GM20431 (cell line): Measurements from ENCODE around the gene SLC36A2.
"Not testable (repeated sequence)": the region's sequence is repeated elsewhere in the genome, so short reads cannot be mapped to it uniquely, and the experiment has no call there.

Source experiments
- in situ Hi-C: fragments of 300-500 bp; cut with MseI, MboI; formaldehyde crosslinking; loops from one replicate; pipeline ENCODE4 v1.15.0; 2020; ENCODE audit warnings: low sequenced_read_pairs; ENCODE audit not compliant: unreplicated experiment

SLC36A2 gene

DNA sequence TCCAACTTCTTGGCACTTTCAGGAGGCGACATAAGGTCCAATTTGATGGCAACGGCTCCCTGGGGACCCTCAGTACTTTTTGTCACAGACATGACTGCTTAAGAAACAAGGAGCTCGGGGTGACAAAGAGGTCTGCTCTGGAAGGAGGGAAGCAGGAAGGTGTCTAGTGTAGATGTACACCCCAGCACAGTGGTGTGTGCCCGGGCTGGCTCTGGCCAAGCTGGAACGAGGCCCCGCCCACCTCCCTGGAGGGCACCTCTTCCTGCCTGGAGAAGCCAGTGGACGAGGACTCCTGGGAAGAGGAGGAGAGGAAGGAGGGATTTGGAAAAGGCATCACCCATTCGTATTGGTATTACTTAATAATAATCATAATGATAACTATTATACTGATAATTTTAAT is at the start of gene SLC36A2:
TSS of gene SLC36A2 (minus strand) at position 191 of the 400 bp plus-strand sequence. CDS start at position 92, 99 bp downstream.
- in situ Hi-C loops = no loop called here

DNA sequence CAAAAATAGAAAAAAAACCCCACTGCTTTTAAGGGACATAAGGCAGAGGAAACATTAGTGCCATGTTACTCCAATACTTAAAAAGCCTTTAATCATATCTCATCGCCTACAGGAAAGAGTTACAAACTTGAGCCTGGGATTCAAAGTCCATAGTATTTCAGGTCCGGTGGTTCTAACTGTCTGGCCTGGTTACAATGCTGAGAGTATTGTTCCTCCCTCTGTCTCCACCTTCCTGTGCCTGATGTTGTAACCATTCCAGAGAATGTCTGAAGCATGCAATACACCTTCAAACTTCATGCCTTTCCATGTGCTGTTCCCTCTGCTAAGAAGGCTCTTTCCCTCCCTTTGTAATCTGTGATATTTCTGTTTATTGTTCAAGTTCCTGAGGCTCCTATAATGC is 41.6 kb upstream of the SLC36A2 start:
- in situ Hi-C loops = no loop called here

DNA sequence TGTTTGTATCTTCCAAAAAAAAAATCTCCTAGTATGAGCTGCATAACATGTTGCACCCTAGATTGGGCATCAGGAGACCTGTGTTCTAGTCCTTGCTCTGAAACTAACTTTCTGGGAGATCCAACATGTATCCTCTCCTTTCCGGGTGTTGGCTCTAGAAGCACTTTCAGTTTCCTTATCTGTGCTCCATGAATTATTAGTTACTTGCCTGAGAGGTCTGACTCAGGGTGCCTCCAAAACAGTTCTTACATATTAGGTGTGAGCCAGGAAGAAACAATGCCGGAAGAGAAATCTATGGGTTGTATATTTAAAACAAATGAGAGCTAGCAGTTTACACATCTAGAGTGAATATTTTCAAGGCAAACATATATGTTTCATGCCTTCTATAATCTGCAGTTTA is 36.7 kb upstream of the SLC36A2 start:
- in situ Hi-C loops = no loop called here

DNA sequence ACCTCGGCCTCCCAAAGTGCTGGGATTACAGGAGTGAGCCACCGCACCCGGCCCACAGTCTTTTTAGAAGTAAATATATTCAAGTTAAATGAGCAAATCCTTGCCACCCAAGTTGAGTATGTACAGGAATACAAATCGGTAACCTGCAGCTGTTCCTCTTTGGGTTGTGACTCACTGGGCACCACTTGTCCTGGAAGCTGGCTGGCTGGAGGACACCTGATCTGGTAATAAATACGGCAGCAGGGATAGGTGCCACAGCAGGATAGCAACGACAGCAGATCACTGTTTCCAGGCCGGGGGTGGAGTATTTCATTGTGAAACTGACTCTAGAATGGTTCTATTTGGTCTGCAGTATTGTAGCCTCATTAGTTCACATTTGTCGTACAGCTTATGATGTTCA is 35.7 kb upstream of the SLC36A2 start:
- in situ Hi-C loops = no loop called here

DNA sequence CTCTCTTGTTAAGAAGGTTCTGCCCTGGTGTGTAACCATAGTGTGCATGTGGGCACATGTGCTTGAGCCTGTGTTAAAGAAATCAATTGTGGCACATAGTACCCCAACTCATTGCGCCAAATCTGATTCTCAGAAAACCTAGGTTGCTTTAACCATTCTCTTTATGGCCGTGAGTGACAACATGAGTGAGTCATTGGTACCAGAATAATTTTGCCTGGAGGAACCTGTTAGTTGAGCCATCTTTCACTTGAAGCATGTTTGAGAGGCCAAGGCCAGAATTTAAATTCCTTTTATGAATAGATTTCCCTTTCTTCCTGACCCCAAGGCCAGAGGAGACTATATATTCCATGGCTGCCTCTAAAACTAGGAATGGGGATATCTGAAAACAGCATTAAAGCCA is 35.2 kb upstream of the SLC36A2 start:
- in situ Hi-C loops = no loop called here

DNA sequence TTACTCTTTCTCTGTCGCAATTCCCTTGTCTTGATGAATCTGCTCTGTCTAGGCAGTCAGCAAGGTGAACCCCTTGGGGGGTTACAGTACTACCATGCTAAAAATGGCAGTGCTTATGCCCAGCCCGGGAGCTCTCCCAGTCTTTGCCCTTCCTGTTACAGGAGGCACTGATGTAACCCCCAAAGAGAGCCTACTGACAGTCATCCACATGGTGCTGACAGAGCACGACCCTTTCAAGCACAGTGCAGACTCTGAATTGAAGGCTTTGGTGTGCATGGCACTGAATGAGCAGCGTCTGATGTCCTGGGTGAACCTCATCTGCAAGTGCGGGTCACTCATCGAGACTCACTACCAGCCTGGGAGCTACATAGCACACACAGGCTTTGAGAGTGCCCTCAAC is 34.5 kb upstream of the SLC36A2 start:
- in situ Hi-C loops = no loop called here

DNA sequence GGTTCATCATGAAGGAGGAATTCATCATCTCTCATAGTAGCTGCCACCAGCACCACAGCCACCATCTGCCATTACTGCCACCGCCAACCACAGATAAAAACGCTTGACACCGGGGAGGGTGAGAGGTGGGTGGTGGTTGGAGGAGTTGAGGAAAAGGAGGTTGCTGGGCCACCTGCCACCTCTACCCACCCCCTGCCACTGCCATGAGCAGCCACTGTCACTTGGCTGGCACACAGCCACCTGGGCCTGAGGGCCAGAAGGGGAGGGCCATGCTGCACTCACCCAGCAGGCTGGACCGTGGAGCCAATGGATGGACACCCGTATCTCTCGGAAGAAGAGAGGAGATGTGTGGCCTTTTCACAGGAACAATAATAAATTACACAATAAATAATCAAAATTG is 31.3 kb upstream of the SLC36A2 start:
- in situ Hi-C loops = no loop called here

DNA sequence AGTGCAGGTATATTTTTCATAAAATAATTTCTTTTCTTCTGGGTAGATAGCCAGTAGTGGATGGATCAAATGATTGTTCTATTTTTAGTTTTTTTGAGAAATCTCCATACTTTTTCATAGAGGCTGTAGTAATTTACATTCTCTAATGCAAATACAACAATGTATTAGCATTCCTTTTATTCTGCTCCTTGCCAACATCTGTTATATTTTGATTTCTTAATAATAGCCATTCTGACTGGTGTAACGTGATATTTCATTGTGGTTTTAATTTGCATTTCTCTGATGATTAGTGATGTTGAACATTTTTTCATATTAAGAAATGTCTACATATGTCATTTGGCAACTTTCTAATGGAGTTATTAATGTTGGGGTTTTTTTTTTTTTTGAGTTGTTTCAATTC is 27.2 kb upstream of the SLC36A2 start:
- in situ Hi-C loops = no loop called here

DNA sequence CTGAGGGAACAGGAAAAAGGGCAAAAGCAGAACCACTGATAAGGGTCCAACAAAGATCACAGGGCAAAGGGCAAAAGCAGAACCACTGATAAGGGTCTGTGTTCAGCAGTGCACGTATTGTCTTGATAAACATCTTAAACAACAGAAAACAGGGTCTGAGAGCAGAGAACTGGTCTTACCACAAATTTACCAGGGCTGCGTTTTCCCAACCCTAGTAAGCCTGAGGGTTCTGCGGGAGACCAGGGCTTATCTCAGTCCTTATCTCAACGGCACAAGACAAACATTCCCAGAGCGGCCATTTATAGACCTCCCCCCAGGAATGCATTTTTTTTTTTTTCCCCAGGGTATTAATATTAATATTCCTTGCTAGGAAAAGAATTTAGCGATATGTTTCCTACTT is 19.7 kb upstream of the SLC36A2 start:
- in situ Hi-C loops = not testable (repeated sequence)

DNA sequence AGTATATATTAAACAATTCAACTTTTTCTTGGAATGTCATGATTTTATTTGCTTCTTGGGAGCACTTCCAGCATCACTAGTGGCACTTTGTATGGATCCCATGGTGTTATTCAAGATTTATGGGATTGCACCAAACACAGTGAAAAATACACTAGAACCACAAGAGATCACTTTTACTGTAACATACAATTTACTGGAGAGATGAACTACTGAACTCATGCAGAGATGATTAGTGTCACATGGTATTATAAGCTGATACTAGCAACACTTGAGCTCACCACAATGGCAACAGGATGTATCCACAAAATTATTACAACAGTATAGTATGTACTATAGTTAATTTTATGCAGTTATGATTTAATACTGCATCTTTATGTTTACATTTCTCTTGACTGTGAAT is 16.3 kb upstream of the SLC36A2 start:
- in situ Hi-C loops = no loop called here

DNA sequence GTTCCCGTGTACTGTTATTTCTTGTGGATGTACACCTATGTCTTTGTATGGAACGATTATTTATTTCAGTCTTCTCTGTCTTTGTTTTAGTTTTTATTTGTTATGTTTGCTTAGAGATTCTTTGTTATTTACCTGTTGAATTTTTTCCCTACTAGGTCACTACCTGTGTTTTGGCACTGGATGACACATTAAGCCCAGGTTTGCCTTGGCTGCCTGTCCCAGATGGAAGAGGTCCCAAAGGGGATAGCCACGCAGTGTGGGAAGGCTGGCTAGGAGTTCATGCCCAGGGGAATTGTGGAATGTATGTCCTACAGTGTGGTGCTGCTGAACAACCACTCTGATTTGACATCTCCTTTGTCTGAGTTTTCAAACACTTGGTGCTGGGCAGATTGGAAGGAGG is 15.6 kb upstream of the SLC36A2 start:
- in situ Hi-C loops = no loop called here

DNA sequence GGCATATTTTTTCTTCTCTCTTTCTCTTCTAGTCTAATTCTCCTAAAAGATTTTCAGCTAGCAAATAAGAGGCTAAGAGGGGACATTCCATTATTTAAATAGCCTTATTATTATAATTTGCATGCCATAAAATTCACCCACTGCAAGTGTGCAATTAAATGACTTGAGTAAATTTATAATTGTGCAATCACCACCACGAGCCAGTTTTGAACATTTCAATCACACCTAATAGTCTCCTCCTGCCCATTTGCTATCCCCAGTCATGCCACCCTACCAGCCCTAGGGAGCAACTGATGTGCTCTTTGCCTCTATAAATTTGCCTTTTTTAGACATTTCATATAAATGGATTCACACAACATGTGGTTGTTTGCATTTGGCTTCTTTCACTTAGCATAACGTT is 12.0 kb upstream of the SLC36A2 start:
- in situ Hi-C loops = no loop called here

DNA sequence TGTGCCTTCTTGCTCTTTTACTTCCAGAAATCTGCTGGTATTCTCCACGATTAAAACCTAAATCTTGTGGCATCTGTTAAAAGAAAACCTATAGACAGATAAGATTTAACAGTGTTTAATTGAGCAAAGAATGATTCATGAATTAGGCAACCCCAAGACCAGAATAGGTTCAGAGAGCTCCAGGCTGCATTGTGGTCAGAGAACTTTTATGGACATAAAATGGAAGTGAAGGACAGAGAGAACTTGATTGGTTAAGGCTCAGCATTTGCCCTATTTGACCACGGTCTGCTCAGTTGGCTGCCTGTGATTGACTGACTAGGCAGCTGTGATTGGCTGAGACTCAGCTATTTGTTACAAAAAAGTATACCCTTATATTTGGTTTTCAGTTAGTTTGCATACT is 10.4 kb upstream of the SLC36A2 start:
- in situ Hi-C loops = no loop called here

DNA sequence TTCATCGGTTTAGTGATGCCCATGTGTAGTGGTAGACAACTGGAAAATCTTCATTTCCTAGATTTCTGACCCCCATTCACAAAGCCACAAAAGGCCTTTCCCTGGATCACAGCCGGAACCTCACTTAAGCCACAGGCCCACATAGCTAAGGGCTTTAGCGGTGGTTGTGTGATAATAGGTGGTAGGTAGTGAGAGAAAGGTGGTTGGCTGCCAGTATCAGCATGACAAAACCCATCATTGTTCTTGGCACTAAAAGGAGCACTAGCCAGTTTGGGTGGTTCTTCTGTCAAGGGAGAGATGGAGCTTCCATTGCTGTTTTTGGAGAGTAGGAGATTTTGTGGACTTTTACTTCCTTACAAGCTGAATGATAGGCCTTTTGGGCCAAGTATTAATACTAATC is 9.7 kb upstream of the SLC36A2 start:
- in situ Hi-C loops = no loop called here

DNA sequence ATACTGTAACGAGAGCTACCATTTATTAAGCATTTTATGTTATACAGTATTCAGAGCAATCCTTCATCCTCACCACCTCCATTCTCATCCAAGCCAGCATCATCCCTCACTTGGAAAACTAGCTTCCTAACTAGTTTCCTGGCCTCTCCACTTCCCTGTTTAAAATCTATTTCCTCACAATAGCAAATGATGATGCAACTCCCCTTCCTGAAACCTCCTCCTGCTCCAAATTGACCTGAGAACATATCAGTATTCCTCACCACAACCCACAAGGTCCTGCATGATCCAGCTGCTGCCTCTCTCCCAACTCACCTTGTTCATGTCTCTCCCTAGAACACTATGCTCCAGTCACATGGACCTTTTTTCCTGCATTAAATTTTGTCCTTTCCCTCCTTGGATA is 4.3 kb upstream of the SLC36A2 start:
- in situ Hi-C loops = no loop called here

DNA sequence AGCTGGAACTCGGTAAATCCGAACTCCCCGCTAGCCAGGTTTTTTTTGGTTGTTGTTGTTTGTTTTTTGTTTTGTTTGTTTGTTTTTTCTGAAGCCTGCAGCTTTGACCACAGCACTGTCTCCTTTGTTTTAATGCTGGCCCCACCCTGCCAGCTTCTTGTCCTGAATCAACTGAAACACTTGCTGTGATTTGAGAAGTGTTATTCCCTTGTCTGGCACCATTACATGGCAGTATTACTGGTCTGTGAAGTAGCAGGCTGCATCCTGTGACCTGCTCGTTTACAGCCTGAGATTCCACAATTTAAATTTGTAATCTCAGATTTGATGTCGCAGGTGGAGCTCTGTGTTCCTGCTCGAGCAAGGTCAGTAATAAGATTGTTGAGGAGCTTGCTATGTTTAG is 1.4 kb upstream of the SLC36A2 start:
- in situ Hi-C loops = no loop called here

DNA sequence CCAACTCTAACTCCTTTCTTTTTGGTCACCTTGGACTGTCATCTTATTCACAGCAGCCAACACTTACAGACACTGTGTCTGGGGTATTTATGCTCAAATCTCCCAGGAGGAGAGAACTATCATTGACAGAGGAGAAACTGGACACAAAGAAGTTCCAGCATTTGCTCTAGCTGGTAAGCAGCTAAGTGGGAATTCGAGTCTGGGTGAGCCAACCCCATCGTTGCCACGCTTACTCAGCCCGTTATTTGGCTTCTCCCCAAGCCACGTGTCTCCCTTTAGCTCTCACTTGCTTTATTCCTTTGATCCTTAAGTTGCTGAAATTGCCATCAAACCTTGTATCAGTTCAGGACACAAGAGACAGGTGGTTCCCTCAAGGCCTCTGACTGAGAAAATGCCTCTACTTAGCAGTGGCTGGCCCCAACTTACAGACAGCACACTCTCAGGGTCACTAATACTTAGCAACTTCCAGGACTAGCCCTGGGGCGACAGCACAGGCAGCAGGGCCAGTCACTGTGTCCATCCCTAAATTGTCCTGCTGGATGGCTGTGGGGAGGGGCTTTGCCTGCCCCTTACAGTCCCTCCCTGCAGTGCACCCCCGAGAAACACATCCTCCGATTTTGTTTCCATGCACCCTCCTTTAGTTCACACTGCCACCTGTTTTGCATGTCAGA is 1.4 kb downstream of the SLC36A2 start:
- in situ Hi-C loops = no loop called here

DNA sequence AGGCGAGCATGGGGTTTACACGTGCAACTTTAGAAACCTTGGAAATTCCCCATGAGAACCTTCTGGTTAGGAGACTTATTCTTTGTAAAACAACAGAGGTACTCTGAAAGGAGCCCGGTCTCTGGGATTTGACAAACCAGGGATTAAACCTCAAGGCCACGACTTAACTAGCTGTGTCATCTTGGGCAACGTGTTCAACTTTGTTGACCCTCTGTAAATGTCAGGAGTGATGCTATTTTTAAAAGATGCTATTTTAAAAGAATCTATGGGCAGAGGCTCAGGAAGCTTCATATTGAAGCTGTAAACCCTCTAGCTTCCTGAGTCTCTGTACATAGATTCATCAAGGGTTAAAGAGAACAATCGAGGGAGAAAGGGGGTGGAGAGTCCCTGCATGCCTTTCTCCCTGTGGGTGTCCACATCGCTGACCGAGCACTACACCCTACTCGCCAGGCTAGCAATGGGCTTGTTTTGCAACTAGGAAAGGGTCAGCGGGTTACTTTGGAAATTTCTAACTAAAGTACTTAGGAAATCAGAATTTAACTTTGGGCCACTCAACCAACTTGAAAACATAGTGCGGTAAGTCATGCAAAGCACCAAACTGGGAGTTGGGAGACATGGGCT is 2.1 kb downstream of the SLC36A2 start:
- in situ Hi-C loops = no loop called here

DNA sequence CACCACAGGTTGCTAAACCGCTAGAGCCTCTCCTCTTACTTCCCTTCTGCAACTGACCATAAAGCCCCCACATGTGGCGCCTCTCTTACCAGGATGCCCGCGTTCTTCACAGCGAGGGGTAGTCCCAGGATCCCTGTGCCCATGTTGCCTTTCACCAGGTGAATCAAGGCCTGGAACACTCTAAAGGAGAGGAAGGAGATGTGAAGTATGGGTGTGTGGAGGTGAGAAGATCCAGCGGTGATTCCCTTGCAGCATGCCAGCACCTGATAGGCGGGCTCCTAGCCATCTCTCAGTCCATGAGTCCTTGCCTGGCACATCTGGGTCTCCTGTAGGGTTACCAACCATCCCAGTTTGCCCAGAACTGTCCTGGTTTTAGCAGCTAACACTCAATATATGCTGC is 3.3 kb downstream of the SLC36A2 start:
- in situ Hi-C loops = no loop called here

DNA sequence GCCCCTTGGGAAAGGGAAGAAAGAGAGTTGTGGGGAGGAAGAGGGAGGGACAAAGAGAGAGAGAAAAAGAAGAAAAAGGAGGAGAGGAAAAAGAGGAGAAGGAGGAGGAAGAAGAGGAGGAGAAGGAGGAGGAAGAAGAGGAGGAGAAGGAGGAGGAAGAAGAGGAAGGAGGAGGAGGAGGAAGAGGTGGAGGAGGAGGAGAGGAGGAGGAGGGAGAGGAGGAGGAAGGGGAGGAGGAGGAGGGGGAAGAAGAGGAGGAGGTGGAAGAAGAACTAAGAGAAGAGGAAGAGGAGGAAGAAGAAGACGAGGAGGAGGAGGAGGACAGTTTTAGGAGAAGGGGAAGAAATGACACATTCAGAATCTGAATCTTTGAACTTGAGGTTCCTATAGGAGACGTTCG is 7.4 kb downstream of the SLC36A2 start:
- in situ Hi-C loops = no loop called here

DNA sequence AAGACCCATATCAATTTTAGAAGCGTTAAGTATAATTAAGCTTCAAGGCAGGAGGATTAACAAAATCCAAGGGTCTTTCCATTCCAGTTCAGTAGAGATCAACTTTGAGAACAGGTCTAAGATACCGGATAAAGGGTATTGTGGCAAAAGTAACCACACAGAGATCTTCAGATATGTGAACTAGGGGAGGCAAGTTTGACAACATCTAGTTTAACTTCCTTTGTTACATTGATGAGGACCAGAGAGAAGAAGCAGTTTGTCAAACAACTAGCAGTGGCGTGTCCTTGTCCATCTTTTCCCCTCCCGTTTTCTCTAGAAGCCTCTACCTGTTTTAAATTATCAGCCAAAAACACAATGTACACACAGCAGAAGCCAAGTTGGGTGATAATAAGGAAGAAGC is 8.6 kb downstream of the SLC36A2 start:
- in situ Hi-C loops = no loop called here

DNA sequence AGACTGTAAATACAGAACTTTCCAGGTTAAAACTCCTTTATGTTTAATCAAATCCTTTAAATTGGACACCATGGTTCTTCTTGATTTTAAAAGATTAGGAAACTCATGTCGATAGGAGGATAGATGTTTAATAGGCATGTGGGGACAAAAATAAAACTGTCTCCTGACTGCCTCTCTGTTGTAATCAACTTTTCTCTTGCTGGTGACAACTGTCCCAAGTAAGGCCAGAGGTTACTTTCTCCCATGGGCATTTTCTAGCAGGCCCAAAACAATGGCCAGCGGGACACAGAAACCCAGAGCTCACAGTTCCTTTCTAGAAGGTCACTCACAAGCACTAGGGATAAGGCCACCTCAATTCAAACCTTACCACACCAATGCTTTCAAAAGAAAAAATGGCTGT is 14.5 kb downstream of the SLC36A2 start:
- in situ Hi-C loops = no loop called here
